Erythroblast (primary cell): ENCODE data around the gene RPE65.
A peak's percentile ranks its signal among the peaks of the same experiment; 100 is the strongest.

ENCODE experiments used
- DNase-seq, 2 experiments: peaks; one replicate each; lab custom pipeline; 2025; lab: John Stamatoyannopoulos, UW
- GATA1 ChIP-seq: IDR thresholded peaks from 2 replicates; pipeline ENCODE4 v1.6.1; 2011; ENCODE audit warnings: low read depth, mild to moderate bottlenecking, control low read depth, low read length, moderate library complexity
- POLR2A ChIP-seq: IDR thresholded peaks from 2 replicates; pipeline ENCODE4 v1.6.1; 2011; ENCODE audit warnings: mild to moderate bottlenecking, low read length

RPE65 gene

GRCh38 chr1:68473060-68473459, 23.3 kb upstream of the RPE65 start:
- TF ChIP-seq GATA1: no peak
- TF ChIP-seq POLR2A: no peak
- DNase-seq: no peak

- no peak for TF ChIP-seq POLR2A
- no peak for TF ChIP-seq GATA1
- peak in 1 of 2 experiments; percentile 27 for DNase-seq
Measured at GRCh38 chr1:68470388-68470970, 20.7 kb upstream of the RPE65 start.

GRCh38 chr1:68464891-68465290, 15.1 kb upstream of the RPE65 start:
- TF ChIP-seq POLR2A: no peak
- no peak for TF ChIP-seq GATA1

GRCh38 chr1:68460935-68461334, 11.2 kb upstream of the RPE65 start:
- no peak for DNase-seq
- TF ChIP-seq POLR2A (no peak), GATA1 (no peak)

More at GRCh38 chr1:68464891-68465290, 15.1 kb upstream of the RPE65 start:
- DNase-seq: no peak

GRCh38 chr1:68459796-68460195, 10.0 kb upstream of the RPE65 start:
- TF ChIP-seq GATA1: no peak
- no peak for TF ChIP-seq POLR2A
- DNase-seq: no peak

GRCh38 chr1:68459091-68459490, 9.3 kb upstream of the RPE65 start:
- no peak for TF ChIP-seq POLR2A
- TF ChIP-seq GATA1: no peak
- no peak for DNase-seq

- no peak for TF ChIP-seq GATA1
- TF ChIP-seq POLR2A: no peak
- DNase-seq: no peak
Measured at GRCh38 chr1:68456202-68456601, 6.4 kb upstream of the RPE65 start.

- DNase-seq: peak in 1 of 2 experiments; percentile 2
- TF ChIP-seq GATA1 (no peak), POLR2A (no peak)
Measured at GRCh38 chr1:68454534-68454933, 4.8 kb upstream of the RPE65 start.

- TF ChIP-seq GATA1 (no peak), POLR2A (no peak)
- no peak for DNase-seq
Measured at GRCh38 chr1:68453060-68453670, 3.4 kb upstream of the RPE65 start.

- TF ChIP-seq GATA1: no peak
- no peak for TF ChIP-seq POLR2A
- DNase-seq: no peak
Measured at GRCh38 chr1:68448365-68448764, 1.4 kb downstream of the RPE65 start.

- TF ChIP-seq POLR2A: no peak
- TF ChIP-seq GATA1: no peak
- DNase-seq: no peak
Measured at GRCh38 chr1:68445709-68446108, 4.0 kb downstream of the RPE65 start.

GRCh38 chr1:68442822-68443556, 6.8 kb downstream of the RPE65 start:
- peak; percentile 7 to 41 for DNase-seq
- TF ChIP-seq GATA1: no peak

- no peak for TF ChIP-seq GATA1
- TF ChIP-seq POLR2A: no peak
- no peak for DNase-seq
Measured at GRCh38 chr1:68442006-68442405, 7.7 kb downstream of the RPE65 start.

GRCh38 chr1:68438310-68438709, 11.4 kb downstream of the RPE65 start:
- no peak for DNase-seq
- TF ChIP-seq GATA1 (no peak), POLR2A (no peak)
